Measurements from ENCODE around the gene CLEC4G. TPM values are rescaled to one million over a fixed set of nuclear protein-coding genes. Genes with fewer than 3 reads are reported as not detected.

Gene CLEC4G
- total RNA-seq, 2 donors from 2014 or later: not detected

- peaks cover 3% of the 10 kb centered on the region in 2 donors for H3K36me3 Mint-ChIP-seq (ENCODE audit: insufficient read depth in 2 of 2)
- no peak overlapping the region for H3K27ac Mint-ChIP-seq
- H3K27me3 Mint-ChIP-seq (ENCODE audit: low read depth): peaks cover 72% of the 10 kb centered on the region
- no peak overlapping the region for H3K4me3 Mint-ChIP-seq
- peaks cover 10% of the 10 kb centered on the region for H3K4me1 Mint-ChIP-seq (ENCODE audit: low read depth)
- H3K9me3 Mint-ChIP-seq: peaks cover 2 to 3% of the 10 kb centered on the region in 2 donors
- peak; percentile 53 to 65 for ATAC-seq (replicated peaks in 1 of 2)
- peak; percentile 8 to 15 for DNase-seq
Observed at GRCh38 chr19:7743425-7743841, 11.5 kb upstream of the CLEC4G start.

GRCh38 chr19:7742991-7743390 is 11.1 kb upstream of the CLEC4G start:
- H3K9me3 Mint-ChIP-seq: peaks cover 1% of the 10 kb centered on the region in 2 donors
- peaks cover 2 to 3% of the 10 kb centered on the region in 2 donors for H3K36me3 Mint-ChIP-seq (ENCODE audit: insufficient read depth in 2 of 2)
- H3K27ac Mint-ChIP-seq: no peak overlapping the region
- peaks cover 70% of the 10 kb centered on the region for H3K27me3 Mint-ChIP-seq (ENCODE audit: low read depth)
- H3K4me1 Mint-ChIP-seq (ENCODE audit: low read depth): peaks cover 11% of the 10 kb centered on the region
- no peak overlapping the region for H3K4me3 Mint-ChIP-seq
- ATAC-seq (replicated peaks in 1 of 2) (no peak), DNase-seq (no peak)

DNA sequence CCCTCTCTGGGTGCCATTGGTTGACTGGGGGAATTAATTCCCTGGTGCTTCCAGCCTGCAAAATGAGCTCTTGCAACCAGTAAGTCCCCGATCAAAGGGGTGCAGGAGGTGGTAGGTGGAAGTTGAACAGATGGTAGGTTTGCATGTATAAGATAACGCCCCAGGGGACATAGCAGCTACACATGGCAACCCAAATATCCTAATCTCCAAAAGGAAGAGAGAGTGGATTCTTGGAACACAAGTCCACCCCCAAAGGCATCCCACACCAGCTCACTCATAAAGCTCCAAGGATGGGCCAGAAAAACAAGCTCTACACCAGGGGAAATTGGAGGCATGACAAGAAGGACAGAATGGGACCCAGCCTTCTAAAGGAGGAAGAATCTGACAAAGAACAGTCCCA is 10.7 kb upstream of the CLEC4G start:
- H3K9me3 Mint-ChIP-seq: no peaks in the 10 kb centered on the region
- peaks cover 70% of the 10 kb centered on the region for H3K27me3 Mint-ChIP-seq (ENCODE audit: low read depth)
- DNase-seq: no peak
- H3K4me1 Mint-ChIP-seq (ENCODE audit: low read depth): peaks cover 15% of the 10 kb centered on the region
- H3K36me3 Mint-ChIP-seq (ENCODE audit: insufficient read depth in 2 of 2): peaks cover 0 to 1% of the 10 kb centered on the region in 2 donors
- no peak overlapping the region for H3K4me3 Mint-ChIP-seq
- no peak overlapping the region for H3K27ac Mint-ChIP-seq
- ATAC-seq (replicated peaks in 1 of 2): no peak

- no peaks in the 10 kb centered on the region for H3K36me3 Mint-ChIP-seq (ENCODE audit: insufficient read depth in 2 of 2)
- H3K27me3 Mint-ChIP-seq (ENCODE audit: low read depth): peaks cover 77% of the 10 kb centered on the region
- H3K27ac Mint-ChIP-seq: no peak overlapping the region
- no peak for ATAC-seq (replicated peaks in 1 of 2)
- DNase-seq: no peak
- peaks cover 22% of the 10 kb centered on the region for H3K4me1 Mint-ChIP-seq (ENCODE audit: low read depth)
- H3K4me3 Mint-ChIP-seq: no peak overlapping the region
- no peaks in the 10 kb centered on the region for H3K9me3 Mint-ChIP-seq
Observed at GRCh38 chr19:7740682-7741054, 8.8 kb upstream of the CLEC4G start.

- peaks cover 22% of the 10 kb centered on the region for H3K4me1 Mint-ChIP-seq (ENCODE audit: low read depth)
- ATAC-seq (replicated peaks in 1 of 2): no peak
- H3K4me3 Mint-ChIP-seq: no peak overlapping the region
- no peaks in the 10 kb centered on the region for H3K36me3 Mint-ChIP-seq (ENCODE audit: insufficient read depth in 2 of 2)
- no peak overlapping the region for H3K27ac Mint-ChIP-seq
- no peaks in the 10 kb centered on the region for H3K9me3 Mint-ChIP-seq
- no peak for DNase-seq
- peaks cover 77% of the 10 kb centered on the region for H3K27me3 Mint-ChIP-seq (ENCODE audit: low read depth)
Observed at GRCh38 chr19:7739801-7740681, 8.1 kb upstream of the CLEC4G start.

- H3K9me3 Mint-ChIP-seq: no peaks in the 10 kb centered on the region
- no peaks in the 10 kb centered on the region for H3K36me3 Mint-ChIP-seq (ENCODE audit: insufficient read depth in 2 of 2)
- H3K4me1 Mint-ChIP-seq (ENCODE audit: low read depth): peaks cover 22% of the 10 kb centered on the region
- DNase-seq (no peak), ATAC-seq (replicated peaks in 1 of 2) (no peak)
- no peak overlapping the region for H3K27ac Mint-ChIP-seq
- no peak overlapping the region for H3K4me3 Mint-ChIP-seq
- H3K27me3 Mint-ChIP-seq (ENCODE audit: low read depth): peaks cover 74% of the 10 kb centered on the region
Observed at GRCh38 chr19:7739211-7739755, 7.4 kb upstream of the CLEC4G start.

DNA sequence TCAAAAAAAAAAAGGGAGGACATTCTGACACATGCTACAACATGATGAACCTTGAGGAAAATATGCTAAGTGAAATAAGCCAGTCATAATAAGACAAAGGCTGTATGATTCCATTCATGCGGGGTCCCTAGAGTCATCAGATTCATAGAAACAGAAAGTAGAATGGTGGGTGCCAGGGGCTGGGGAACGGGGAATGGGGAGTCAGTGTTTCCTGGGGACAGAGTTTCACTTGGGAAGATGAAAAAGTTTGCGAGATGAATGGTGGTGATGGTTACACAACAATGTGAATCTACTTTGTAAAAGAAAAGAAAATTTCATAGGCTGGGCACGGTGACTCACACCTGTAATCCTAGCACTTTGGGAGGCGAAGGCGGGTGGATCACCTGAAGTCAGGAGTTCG is 6.1 kb upstream of the CLEC4G start:
- H3K27me3 Mint-ChIP-seq (ENCODE audit: low read depth): peaks cover 65% of the 10 kb centered on the region
- H3K4me1 Mint-ChIP-seq (ENCODE audit: low read depth): peaks cover 12% of the 10 kb centered on the region
- H3K9me3 Mint-ChIP-seq: no peaks in the 10 kb centered on the region
- H3K36me3 Mint-ChIP-seq (ENCODE audit: insufficient read depth in 2 of 2): no peaks in the 10 kb centered on the region
- peak; percentile 77 to 80 for ATAC-seq (replicated peaks in 1 of 2)
- H3K27ac Mint-ChIP-seq: no peak overlapping the region
- peak in 1 of 2 donors; percentile 2 for DNase-seq
- H3K4me3 Mint-ChIP-seq: no peak overlapping the region

- H3K27ac Mint-ChIP-seq: no peak overlapping the region
Observed at GRCh38 chr19:7737215-7737614, 5.3 kb upstream of the CLEC4G start.

GRCh38 chr19:7736148-7736547 is 4.2 kb upstream of the CLEC4G start:
- Mint-ChIP-seq H3K27ac (no peak overlapping the region), H3K27me3 (ENCODE audit: low read depth) (peaks cover 57% of the 10 kb centered on the region), H3K4me1 (ENCODE audit: low read depth) (peaks cover 12% of the 10 kb centered on the region), H3K4me3 (no peak overlapping the region), H3K9me3 (no peaks in the 10 kb centered on the region), H3K36me3 (ENCODE audit: insufficient read depth in 2 of 2) (no peaks in the 10 kb centered on the region)
- ATAC-seq (replicated peaks in 1 of 2) (no peak), DNase-seq (no peak)

More at GRCh38 chr19:7737215-7737614, 5.3 kb upstream of the CLEC4G start:
- H3K9me3 Mint-ChIP-seq: no peaks in the 10 kb centered on the region
- H3K4me3 Mint-ChIP-seq: no peak overlapping the region
- peaks cover 12% of the 10 kb centered on the region for H3K4me1 Mint-ChIP-seq (ENCODE audit: low read depth)
- no peaks in the 10 kb centered on the region for H3K36me3 Mint-ChIP-seq (ENCODE audit: insufficient read depth in 2 of 2)
- DNase-seq: no peak
- H3K27me3 Mint-ChIP-seq (ENCODE audit: low read depth): peaks cover 60% of the 10 kb centered on the region
- no peak for ATAC-seq (replicated peaks in 1 of 2)

GRCh38 chr19:7734220-7735203 is 2.6 kb upstream of the CLEC4G start:
- Mint-ChIP-seq H3K27me3 (ENCODE audit: low read depth) (peaks cover 48% of the 10 kb centered on the region), H3K4me3 (no peak overlapping the region), H3K4me1 (ENCODE audit: low read depth) (peaks cover 18% of the 10 kb centered on the region), H3K36me3 (ENCODE audit: insufficient read depth in 2 of 2) (no peaks in the 10 kb centered on the region), H3K9me3 (no peaks in the 10 kb centered on the region), H3K27ac (no peak overlapping the region)
- no peak for DNase-seq
- no peak for ATAC-seq (replicated peaks in 1 of 2)

- no peak overlapping the region for H3K4me3 Mint-ChIP-seq
- H3K27me3 Mint-ChIP-seq (ENCODE audit: low read depth): peaks cover 54% of the 10 kb centered on the region
- ATAC-seq (replicated peaks in 1 of 2) (no peak), DNase-seq (no peak)
- H3K4me1 Mint-ChIP-seq (ENCODE audit: low read depth): peaks cover 22% of the 10 kb centered on the region
- no peak overlapping the region for H3K27ac Mint-ChIP-seq
- H3K9me3 Mint-ChIP-seq: no peaks in the 10 kb centered on the region
- H3K36me3 Mint-ChIP-seq (ENCODE audit: insufficient read depth in 2 of 2): no peaks in the 10 kb centered on the region
Observed at GRCh38 chr19:7733376-7733775, 1.5 kb upstream of the CLEC4G start.

DNA sequence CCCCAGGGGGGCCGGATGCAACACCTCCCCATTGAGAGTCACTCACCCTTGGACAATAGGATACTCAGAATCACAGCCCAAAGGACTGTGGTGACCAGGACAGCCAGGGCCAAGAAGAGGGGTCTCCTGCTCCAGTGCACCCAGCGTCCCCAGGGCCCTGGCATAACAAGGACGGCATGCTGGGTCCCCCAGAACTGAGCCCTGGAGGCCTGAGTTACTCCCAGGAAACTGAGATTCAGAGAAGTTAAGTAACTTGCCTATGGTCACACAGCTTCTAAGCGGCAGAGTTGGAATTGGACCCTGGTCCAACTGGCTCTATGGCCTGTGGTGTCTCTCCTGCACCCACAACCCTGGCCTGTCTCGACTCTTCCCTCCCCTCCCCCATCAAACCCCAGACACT is 295 bp downstream of the CLEC4G start:
- H3K9me3 Mint-ChIP-seq: no peaks in the 10 kb centered on the region
- H3K4me1 Mint-ChIP-seq (ENCODE audit: low read depth): peaks cover 10% of the 10 kb centered on the region
- no peak overlapping the region for H3K27ac Mint-ChIP-seq
- peaks cover 52% of the 10 kb centered on the region for H3K27me3 Mint-ChIP-seq (ENCODE audit: low read depth)
- peaks cover 0 to 2% of the 10 kb centered on the region in 2 donors for H3K36me3 Mint-ChIP-seq (ENCODE audit: insufficient read depth in 2 of 2)
- no peak for DNase-seq
- no peak for ATAC-seq (replicated peaks in 1 of 2)
- H3K4me3 Mint-ChIP-seq: no peak overlapping the region

DNA sequence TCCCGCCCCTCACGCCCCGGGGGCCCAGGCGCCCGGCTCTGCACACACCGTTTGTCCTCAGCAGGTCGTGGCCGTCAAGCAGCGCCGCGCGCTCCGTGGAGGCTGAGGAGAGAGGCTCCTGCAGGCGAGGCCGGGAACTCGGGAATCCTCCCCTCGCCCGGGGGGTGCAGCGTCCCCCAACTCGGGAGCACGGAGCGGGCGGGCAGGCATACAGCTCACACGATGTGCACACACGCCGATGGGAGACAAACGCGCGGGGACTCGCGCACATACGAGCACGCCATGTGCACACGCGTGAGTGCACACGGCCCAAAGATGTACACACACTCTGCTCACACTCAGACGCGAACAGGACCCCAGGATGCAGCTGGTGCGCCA is 703 bp downstream of the CLEC4G start:
- DNase-seq (no peak), ATAC-seq (replicated peaks in 1 of 2) (no peak)
- Mint-ChIP-seq H3K9me3 (no peaks in the 10 kb centered on the region), H3K36me3 (ENCODE audit: insufficient read depth in 2 of 2) (peaks cover 0 to 2% of the 10 kb centered on the region in 2 donors), H3K27me3 (ENCODE audit: low read depth) (peaks cover 48% of the 10 kb centered on the region), H3K27ac (no peak overlapping the region), H3K4me3 (no peak overlapping the region), H3K4me1 (ENCODE audit: low read depth) (peaks cover 10% of the 10 kb centered on the region)
